GM18517 (cell line): ENCODE measurements around the gene HDAC4.

Source experiments
- ATAC-seq: cut with Tn5 transposase; IDR thresholded peaks from one replicate; pipeline ENCODE4 v1.9.1; 2021; ENCODE audit warnings: mild to moderate bottlenecking, moderate library complexity; ENCODE audit not compliant: unreplicated experiment

Gene HDAC4

DNA sequence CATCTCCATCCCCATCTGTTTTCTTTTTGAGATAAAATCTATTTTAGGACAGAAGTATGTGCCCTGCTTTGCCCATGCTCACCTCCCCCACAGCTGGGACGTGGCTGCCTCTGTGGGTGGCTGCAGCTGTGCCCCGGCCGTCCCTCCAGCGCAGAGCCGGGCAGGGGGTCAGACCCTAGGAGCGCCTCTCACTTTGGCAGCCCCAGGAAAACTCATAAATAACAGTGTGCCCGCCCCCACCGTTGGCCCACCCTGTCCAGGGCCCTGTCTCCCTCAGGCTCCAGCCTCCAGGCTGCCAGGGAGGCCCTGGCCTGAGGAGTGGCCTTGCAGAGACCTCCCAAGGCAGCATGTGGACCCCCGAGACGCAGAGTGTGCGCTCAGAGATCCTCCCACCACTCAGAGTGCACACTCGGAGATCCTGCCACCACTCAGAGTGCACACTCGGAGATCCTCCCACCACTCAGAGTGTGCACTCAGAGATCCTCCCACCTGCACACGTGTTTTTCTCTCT is 374.8 kb downstream of the HDAC4 start:
- no peak for ATAC-seq

DNA sequence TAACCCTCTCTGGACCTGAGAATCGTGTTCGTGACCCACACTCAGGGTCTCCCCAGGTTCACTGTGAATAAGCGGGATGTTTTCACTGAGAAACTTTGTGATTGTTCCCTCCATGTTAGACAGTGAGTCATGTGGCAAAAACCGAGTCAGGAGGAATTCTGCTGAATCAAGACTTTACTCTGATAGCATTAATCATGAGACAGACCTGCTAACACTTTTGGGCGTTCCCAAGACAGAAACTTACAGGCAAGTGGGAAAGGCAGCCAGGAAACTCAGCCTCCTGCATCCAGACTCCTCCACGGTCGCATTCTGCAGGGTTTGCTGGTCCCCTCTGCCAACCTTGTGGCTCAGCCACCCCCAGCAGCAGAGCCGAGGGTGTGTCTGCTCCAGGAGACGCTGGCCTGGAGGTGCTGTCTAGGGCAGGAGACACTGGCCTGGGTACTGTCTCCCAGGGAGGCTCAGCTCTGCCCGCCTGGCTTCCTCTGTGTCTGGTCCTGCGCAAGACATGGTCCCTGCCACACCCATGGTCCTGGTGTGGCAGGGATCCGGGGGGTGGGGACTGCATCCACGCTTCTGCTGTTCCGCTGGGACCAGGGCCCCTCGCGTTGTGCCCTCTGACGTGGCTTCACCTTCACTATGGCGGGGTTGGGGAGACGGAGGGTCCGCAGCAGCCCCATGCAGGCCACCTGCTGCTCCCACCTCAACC is 375.6 kb downstream of the HDAC4 start:
- no peak for ATAC-seq

DNA sequence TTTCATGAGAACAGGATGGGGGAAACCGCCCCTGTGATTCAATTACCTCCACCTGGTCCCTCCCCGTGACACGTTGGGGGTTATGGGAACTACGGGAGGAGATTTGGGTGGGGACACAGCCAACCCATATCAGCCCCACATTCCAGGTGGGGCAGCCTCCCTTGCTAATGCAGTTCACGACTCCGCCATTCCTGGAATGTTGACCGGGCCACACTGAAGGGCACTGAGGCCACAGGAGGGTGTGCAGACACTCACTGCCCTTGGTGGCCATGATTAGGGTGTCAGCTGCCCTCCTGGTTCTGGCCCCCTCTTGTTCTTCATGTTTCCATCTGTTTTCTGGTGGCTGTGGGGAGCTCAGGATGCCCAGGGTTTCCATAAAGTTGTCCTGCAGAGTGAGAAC is 376.6 kb downstream of the HDAC4 start:
- ATAC-seq, result no peak

DNA sequence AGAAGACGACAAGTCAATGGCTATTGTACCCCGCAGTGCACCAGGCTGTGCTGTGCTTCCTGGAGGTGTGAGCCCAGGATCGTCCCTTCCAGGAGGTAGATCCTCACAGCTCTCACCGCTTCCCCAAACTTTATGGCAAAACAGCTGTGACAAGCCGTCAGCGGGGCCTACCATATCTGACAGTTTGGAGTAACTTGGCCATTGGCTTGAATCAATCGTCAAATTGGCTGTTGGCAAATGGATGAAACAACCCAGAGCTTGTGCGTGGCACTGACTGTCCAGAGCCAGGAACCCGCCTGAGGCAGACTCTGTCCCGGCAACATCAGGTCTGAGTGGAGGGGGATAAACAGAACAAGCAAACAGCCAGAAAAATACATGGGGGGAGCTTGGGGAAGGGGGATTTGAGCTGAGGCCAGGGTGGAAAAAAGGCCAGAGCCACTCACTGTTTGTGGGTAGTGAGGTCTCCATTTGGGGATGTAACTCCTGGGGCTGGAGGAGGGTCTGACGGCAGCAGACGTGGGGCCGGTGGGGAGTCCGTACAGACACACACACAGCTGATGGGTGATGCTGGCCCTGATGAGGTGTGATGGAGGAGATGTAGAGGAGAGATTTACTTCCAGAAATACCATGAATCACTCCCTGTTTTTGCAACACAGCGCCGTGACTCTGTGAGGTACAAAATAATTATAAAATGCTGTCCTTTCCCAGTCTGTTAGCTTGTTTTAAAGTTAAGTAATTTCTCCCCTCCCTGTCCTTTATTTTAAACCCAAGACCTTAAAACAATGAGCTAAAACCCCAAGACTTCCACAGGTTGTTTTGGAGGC is 378.2 kb downstream of the HDAC4 start:
- ATAC-seq, result no peak

DNA sequence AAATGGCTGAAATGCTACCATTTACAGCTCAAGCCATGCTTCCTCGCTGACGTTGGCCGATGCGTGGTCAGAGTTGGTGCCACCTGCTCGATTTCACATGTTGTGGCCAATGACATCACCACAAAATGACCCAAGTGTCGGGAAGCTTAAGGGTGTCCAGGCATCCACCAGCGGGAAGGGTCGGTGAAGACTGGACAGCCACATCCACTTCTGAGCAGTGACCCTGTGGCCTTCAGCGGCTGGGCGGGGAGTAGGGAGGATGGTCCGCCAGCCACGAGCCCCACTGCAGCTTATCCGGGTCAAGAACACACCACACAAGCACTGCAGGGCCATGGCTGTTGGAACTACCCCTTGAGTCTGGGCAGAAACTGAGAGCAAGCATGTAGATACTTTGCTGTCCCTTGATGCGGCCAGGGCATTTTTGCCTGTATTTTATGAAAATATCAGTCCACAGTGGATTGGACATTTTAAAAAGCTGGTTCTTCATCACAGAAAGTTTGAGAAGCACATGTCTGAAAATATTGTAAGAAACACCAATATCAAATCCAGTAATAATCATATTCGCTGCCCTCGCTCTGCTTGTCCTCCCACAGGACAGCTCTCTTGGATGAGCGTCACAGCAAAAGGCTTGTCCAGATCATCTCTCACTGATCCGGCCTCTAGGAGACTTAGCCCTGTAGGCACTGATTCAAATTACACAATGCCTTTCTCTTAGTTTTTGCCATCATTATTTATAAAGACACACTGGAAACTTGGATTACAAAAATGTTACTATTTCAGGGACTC is 379.0 kb downstream of the HDAC4 start:
- ATAC-seq, result no peak

DNA sequence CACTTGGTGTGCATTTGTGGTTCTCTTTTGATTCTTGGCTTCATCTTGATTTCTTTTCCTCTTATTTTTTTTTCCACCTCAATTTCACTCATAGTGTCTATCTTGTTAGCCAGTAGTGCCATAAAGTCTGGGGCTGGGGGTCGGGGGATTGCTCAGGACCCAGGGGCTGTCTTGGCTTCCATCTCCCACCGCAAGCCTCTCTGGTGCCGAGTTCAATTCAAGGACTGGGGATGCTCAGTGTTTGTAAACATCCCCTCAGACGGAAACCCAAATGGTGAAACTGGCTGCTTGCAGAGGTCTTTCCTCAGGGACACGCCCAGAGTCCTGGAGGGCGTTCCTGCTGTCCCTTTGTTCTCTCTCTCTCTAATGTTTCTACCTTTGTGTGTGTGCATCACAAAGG is 379.6 kb downstream of the HDAC4 start:
- no peak for ATAC-seq

DNA sequence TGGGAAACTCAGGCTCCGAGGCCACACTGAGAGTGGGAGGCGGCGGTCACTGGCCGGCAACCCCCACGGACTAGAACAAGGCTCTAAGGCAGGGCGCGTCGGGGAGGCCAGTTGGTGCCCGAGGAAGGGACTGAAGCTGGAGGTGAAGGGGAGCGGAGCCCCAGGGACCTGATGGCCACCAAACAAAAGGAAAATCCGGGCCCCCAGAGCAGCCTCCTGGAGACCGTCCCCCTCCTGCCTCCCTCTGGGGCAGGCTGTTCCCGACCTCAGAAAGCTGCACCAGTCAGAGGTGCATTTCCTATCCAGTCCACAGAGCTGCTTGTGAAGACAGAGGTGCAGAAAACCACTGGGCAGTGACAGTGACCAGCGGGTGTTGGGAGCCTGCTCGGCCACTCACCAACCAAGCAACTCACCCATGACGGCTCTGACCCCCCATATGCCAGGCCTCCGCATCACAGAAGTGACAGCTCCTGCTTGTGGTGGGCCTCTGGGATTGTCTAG is 380.2 kb downstream of the HDAC4 start:
- ATAC-seq, result no peak

DNA sequence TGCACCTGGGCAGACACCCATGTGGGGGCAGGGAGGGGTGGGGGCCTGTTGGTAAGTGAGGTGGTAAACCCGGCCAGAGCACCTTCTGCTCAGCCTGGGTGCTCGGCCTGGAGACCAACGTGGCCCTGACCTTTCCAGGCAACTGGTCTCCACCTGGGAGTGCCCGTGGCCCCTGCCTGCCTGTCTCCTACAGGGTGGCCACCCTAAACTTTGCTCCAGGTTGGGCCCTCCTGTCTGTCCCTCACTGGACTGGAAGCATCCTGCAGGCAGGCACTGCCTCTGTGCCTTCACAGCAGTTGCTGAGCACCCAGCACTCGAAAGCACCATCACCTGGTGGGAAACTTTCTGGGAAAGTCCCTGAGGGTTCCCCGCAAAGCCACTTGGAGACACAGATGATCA is 381.6 kb downstream of the HDAC4 start:
- ATAC-seq, result no peak

DNA sequence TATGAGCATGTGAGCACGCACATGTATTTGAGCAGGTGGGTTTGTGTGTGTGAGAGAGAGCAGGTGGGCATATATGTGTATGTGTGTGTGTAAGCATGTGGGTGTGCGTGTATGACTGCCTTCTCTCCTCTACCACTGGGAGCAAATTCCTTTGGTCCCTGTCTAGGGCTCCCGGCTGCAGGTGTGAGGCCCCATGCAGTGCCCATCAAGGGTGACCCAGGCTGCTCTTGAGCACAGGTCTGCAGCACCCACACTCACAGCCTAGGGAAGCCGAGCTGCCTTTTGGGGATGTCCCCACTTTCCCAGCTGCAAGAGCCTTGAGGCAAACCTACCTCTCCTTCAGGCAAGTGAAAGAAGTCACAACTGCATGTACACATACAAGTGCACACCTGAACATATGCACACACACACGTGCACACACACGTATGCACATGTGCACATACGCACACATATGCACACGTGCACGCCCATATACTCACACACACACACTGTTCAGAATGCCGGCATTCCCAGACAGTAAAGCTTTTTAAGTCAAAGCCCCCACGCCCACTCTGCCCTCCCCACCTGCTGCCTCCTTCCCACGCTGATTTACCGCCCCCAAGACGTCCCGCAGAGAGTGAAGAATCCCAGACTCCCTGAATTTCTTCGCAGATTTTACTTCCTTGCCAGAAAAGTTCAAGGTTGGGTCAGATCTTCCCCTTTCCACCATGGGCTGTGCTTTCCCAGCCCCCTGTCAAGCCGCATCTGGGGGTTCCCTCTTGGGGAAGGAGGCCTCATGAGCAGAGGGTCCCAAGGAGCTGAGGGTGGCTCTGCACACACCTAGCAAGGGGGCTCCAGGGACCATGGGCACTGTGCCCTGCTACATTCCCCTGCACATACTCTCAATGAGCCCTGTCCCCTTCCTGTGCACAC is 382.3 kb downstream of the HDAC4 start:
- ATAC-seq, result no peak

DNA sequence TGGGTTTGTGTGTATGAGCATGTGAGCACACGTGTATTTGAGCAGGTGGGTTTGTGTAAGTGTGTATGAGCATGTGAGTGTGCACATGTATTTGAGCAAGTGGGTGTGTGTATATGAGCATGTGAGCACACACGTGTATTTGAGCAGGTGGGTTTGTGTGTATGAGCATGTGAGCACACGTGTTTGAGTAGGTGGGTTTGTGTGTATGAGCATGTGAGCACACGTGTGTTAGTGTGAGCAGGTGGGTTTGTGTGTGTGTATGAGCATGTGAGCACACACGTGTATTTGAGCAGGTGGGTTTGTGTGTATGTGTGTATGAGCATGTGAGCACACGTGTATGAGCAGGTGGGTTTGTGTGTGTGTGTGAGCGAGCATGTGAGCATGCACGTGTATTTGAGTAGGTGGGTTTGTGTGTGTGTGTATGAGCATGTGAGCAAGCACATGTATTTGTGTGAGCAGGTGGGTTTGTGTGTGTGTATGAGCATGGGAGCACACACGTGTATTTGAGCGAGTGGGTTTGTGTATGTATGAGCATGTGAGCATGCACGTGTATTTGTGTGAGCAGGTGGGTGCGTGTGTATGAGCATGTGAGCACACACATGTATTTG is 383.2 kb downstream of the HDAC4 start:
- ATAC-seq, result no peak

DNA sequence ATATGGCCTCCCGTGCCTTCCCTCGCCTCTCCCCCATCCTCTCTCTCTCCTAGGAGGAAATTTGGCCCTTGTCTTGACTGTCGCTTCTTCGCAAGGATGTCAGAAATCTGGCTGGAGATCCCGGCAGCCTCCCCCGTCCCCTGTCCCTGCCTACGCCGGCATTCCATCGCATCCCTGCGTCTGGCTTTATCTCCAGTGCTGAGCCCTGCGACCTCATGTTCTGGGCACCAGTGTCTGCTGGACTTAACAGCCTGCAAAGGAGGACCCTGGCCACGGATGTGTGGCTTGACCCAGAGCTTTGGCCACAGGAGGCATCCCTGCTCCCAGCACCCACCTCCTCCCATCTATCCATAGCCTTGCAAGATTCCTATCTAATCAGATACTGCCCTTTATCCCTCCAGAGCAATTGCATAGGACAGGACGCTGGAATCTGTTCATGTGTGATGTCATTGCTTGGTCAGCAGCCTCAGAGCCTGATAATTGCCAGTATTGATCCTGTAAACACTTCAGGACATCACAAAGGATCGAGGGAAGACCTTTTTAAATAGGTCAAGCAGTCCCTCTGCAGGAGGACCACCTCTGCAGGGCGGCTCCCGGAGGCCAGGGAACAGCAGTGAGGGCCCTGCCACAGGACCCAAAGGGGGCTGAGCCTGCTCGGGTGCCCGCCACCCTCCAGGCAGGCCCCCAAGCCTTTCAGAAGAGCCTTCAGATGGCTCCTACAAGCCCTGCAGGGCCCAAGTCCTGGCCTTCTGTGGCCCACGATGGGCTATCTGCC is 384.7 kb downstream of the HDAC4 start:
- no peak for ATAC-seq

DNA sequence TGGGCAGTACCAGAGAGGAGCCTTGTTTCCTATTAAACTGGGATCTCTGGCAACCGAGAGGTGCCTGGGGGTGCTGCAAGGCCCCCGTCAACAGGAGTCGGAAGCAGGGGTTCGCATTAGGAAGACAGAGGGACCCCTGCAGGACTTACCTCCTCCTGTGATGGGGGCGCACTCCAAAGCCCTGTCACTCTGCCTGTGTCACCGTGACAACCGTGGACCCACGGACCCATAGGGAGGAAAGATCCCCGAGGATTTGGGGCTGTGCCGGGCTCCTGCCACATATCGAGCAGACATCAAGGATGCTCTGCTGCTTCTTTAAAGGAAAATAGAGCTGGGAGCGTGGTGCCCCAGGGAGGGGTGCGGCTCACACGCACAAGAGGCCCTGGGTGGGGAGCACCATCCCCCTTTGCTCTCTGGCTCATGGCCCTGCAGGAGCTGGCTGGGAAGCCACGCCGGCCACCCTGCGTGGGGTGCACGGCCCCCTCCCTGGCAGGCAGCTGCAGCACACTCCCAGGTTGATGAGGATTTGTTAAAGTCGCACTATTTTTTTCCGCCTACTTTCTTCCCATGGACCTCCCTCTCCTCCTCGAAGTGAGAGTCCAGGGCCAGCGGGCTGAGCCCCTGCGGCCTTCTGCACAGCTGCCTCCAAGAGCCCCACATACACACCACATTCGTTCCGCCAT is 385.5 kb downstream of the HDAC4 start:
- ATAC-seq, result no peak

DNA sequence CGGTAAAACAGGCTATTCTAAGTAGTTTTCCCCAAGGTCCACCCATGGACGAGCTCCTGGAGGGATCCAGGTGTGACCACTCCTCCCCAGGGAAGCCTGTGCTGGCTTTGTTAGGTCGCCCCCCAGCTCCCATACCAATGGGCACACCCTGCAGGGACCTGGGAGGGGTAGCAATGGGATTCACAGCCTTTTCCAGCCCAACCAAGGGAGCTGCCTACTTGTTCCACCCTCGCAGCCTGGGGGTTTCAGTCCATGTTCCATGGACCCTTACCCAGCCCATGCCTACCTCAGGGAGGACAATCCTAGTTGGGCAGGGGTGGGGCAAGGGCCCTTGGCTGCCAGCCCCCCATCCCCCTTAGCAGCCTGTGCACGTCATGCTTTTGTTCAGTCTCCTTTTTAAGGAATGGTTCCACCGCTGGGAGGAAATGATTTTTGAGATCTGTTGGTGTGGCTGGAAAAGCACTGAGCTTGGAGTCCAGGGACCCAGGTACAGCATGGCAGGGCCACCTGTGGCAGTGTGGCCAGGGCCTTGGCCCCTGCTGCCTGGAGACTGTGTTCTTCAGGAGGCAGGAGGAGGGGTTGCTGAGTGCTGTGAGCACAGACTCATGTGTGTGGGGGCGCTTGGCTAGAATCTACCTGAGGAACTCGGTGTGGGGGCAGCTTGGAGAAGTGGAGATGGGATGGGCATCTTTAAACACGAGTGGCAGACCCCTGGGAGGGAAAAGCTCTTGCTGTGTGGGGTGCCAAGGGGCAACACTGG is 386.2 kb downstream of the HDAC4 start:
- no peak for ATAC-seq

DNA sequence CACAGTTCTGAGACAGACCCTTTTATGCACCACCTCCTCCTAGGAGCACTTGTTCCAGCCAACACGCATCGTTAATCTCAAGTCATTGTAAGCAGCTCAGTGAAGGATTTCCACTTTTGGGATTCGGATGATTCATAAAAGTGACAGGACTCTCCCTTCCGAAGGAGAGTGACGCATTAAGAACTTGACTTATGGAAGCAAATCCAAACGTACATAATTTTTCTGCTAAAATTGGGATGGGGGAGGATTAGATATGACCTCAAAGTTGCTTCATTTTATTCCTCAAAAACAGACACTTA is 387.2 kb downstream of the HDAC4 start:
- no peak for ATAC-seq

DNA sequence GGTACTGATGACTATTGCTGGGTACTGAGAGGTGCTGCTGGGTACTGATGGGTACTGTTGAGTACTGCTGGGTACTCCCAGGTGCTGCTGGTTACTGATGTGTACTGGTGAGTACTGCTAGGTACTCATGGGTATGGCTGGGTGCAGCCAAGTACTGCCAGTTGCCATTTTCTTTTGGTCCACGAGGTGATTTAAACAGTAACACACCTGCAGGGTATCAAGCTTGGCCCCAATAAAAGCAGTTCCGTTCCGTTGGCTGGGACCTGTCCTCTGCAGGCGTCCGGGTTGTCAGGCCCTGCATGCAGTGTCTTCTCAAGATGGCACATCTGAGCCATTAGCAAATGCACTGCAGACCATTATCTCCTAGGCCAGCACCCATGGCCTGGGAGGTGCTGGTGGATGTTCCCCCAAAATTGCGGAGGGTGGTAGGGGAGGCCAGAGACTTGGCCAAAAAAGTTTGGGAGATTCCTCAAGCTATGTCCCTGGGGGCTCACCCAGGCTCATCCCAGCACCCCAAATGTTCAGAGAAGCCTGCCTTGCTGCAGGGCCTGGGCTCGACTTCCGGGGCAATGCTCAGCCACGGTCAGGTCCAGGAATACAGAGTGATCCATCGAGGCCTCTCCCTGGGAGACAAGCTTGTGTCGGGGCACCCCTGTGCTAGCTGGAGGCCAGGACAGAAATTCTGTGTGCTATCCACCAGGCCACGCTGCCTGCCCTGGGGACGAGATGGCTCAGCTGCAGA is 387.7 kb downstream of the HDAC4 start:
- no peak for ATAC-seq

DNA sequence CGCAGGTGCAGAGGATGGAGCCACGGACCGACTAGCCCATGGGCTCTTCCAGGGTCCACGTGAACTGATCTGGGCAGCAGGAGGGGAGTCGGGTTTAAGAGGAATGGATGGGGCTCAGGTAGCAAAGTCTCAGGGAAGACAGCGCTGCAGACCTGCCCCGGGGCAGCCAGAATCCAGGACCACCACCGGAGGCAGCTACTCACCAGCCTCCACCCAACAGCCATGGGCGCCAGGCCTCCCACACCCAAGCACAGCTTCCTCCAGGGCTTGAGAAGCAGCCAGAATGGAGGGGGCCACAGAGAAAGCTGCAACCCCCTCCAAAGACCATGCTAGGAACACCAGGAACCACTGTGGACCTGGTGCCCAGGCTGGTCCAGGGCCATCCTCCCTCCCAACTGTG is 388.6 kb downstream of the HDAC4 start:
- no peak for ATAC-seq

DNA sequence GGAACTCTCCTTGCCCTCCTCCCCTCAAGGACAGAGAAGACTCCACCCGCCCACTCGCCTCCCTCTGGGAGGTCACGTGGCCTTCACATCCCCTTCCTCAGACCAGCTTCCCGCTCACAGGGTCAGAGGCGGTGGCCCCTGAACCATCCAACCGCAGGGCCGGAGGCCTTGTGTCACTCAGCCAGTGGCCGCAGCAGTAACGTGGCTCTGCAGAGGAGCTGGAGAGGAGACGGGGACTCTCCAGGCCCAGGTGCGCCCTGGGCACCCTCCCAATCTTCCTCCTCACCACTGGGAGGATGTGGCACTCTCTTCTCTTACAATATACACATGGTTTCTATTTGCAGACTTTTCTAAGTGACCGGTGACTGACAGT is 391.2 kb downstream of the HDAC4 start:
- no peak for ATAC-seq
